H9 (cell line): ENCODE measurements around the gene ADGRL2. TPM values are rescaled to one million over a fixed set of nuclear protein-coding genes. Genes with fewer than 3 reads are reported as not detected.

Source experiments
- DNase-seq: peaks from one replicate; pipeline ENCODE4 v3.0.0-alpha.2; 2017
- H2AFZ ChIP-seq: one replicate; pipeline ENCODE4 v1.6.1; 2013; ENCODE audit warnings: mild to moderate bottlenecking, low read length, control low read depth, moderate library complexity
- H2AK5ac ChIP-seq: 2 replicates; pipeline ENCODE4 v1.6.1; 2013; ENCODE audit warnings: low read length, control low read depth, mixed read lengths; ENCODE audit not compliant: insufficient read length
- H2BK120ac ChIP-seq: one replicate; pipeline ENCODE4 v1.6.1; 2013; ENCODE audit warnings: low read depth, mild to moderate bottlenecking, low read length, control low read depth, inconsistent platforms; ENCODE audit not compliant: poor library complexity, severe bottlenecking
- H2BK12ac ChIP-seq: 2 replicates; pipeline ENCODE4 v1.6.1; 2013; ENCODE audit warnings: low read length, control low read depth, mixed read lengths, low read depth; ENCODE audit not compliant: insufficient read length
- H2BK15ac ChIP-seq: 2 replicates; pipeline ENCODE4 v1.6.1; 2013; ENCODE audit warnings: low read depth, low read length, control low read depth
- H2BK20ac ChIP-seq: one replicate; pipeline ENCODE4 v1.6.1; 2013; ENCODE audit warnings: low read depth, mild to moderate bottlenecking, low read length, control low read depth, inconsistent platforms; ENCODE audit not compliant: poor library complexity, severe bottlenecking
- H2BK5ac ChIP-seq: 2 replicates; pipeline ENCODE4 v1.6.1; 2013; ENCODE audit warnings: low read length, control low read depth, mixed read lengths; ENCODE audit not compliant: insufficient read length
- H3K14ac ChIP-seq: 2 replicates; pipeline ENCODE4 v1.6.1; 2013; ENCODE audit warnings: low read length, control low read depth; ENCODE audit not compliant: insufficient read depth
- H3K18ac ChIP-seq: 2 replicates; pipeline ENCODE4 v1.6.1; 2013; ENCODE audit warnings: low read depth, mild to moderate bottlenecking, mixed read lengths, low read length, control low read depth; ENCODE audit not compliant: insufficient read length
- H3K23ac ChIP-seq: 2 replicates; pipeline ENCODE4 v1.6.1; 2013; ENCODE audit warnings: low read length, control low read depth, mixed read lengths, low read depth; ENCODE audit not compliant: insufficient read length
- H3K23me2 ChIP-seq: 2 replicates; pipeline ENCODE4 v1.6.1; 2013; ENCODE audit warnings: low read depth, mild to moderate bottlenecking, mixed read lengths, low read length, control low read depth; ENCODE audit not compliant: insufficient read length, poor library complexity, severe bottlenecking
- H3K27ac ChIP-seq: 2 replicates; pipeline ENCODE4 v1.5.1; 2013; ENCODE audit warnings: low read length, control low read depth, mixed read lengths, low read depth; ENCODE audit not compliant: insufficient read length
- H3K27me3 ChIP-seq: 2 replicates; pipeline ENCODE4 v1.6.1; 2013; ENCODE audit warnings: low read length, control low read depth, inconsistent platforms; ENCODE audit not compliant: insufficient read depth
- H3K4ac ChIP-seq: 2 replicates; pipeline ENCODE4 v1.6.1; 2013; ENCODE audit warnings: low read depth, mild to moderate bottlenecking, control low read depth, inconsistent platforms, low read length, moderate library complexity
- H3K4me1 ChIP-seq: 2 replicates; pipeline ENCODE4 v1.6.1; 2013; ENCODE audit warnings: low read length, control low read depth, inconsistent platforms; ENCODE audit not compliant: insufficient read depth
- H3K4me2 ChIP-seq: 2 replicates; pipeline ENCODE4 v1.6.1; 2013; ENCODE audit warnings: low read length, control low read depth, mixed read lengths; ENCODE audit not compliant: insufficient read length, insufficient read depth
- H3K56ac ChIP-seq: 2 replicates; pipeline ENCODE4 v1.6.1; 2013; ENCODE audit warnings: low read depth, mild to moderate bottlenecking, mixed read lengths, low read length, control low read depth; ENCODE audit not compliant: insufficient read length
- H3K79me1 ChIP-seq: 2 replicates; pipeline ENCODE4 v1.6.1; 2013; ENCODE audit warnings: low read depth, mild to moderate bottlenecking, moderate library complexity, low read length, control low read depth, inconsistent platforms; ENCODE audit not compliant: insufficient read depth, poor library complexity, severe bottlenecking
- H3K79me2 ChIP-seq: 2 replicates; pipeline ENCODE4 v1.6.1; 2013; ENCODE audit warnings: low read length, control low read depth, inconsistent platforms; ENCODE audit not compliant: insufficient read depth
- H3K9ac ChIP-seq: 2 replicates; pipeline ENCODE4 v1.6.1; 2013; ENCODE audit warnings: low read length, control low read depth, mixed read lengths; ENCODE audit not compliant: insufficient read length; ENCODE audit errors: extremely low read depth
- H3K9me3 ChIP-seq: one replicate; pipeline ENCODE4 v1.6.1; 2013; ENCODE audit warnings: low read depth, low read length, inconsistent platforms; ENCODE audit not compliant: control insufficient read depth
- H3T11ph ChIP-seq: one replicate; pipeline ENCODE4 v1.6.1; 2013; ENCODE audit warnings: mild to moderate bottlenecking, low read length, control low read depth, inconsistent platforms
- H4K20me1 ChIP-seq: one replicate; pipeline ENCODE4 v1.6.1; 2013; ENCODE audit not compliant: control insufficient read depth, insufficient read length, insufficient read depth
- H4K5ac ChIP-seq: 2 replicates; pipeline ENCODE4 v1.6.1; 2013; ENCODE audit warnings: low read depth, mild to moderate bottlenecking, mixed read lengths, low read length, control low read depth; ENCODE audit not compliant: insufficient read length
- H4K8ac ChIP-seq: replicated peaks from 2 replicates; pipeline ENCODE4 v1.6.1; 2013; ENCODE audit warnings: low read length, control low read depth, mixed read lengths, low read depth; ENCODE audit not compliant: insufficient read length
- H4K91ac ChIP-seq: 2 replicates; pipeline ENCODE4 v1.6.1; 2013; ENCODE audit warnings: low read depth, mild to moderate bottlenecking, moderate library complexity, mixed read lengths, low read length, control low read depth; ENCODE audit not compliant: insufficient read length
- H3K27ac Mint-ChIP-seq, 3 experiments: 2 replicates in 2 of 3; 3 replicates in 1 of 3; pipeline ENCODE4 v1.8.0; 2020 to 2021; ENCODE audit warnings: mixed read lengths in 3 of 3, mild to moderate bottlenecking in 1 of 3, moderate library complexity in 1 of 3
- H3K27me3 Mint-ChIP-seq: 2 replicates; pipeline ENCODE4 v1.8.0; 2021; ENCODE audit warnings: low read depth, mild to moderate bottlenecking, moderate library complexity, mixed read lengths
- H3K36me3 Mint-ChIP-seq, 3 experiments: 2 replicates in 2 of 3; 3 replicates in 1 of 3; pipeline ENCODE4 v1.8.0; 2020 to 2021; ENCODE audit warnings: low read depth in 3 of 3, mixed read lengths in 3 of 3; ENCODE audit not compliant: insufficient read depth in 1 of 3
- H3K4me1 Mint-ChIP-seq, 2 experiments: 2 replicates each; pipeline ENCODE4 v1.8.0; 2020; ENCODE audit warnings: mixed read lengths in 2 of 2
- H3K4me3 Mint-ChIP-seq, 2 experiments: 2 replicates in 1 of 2; 3 replicates in 1 of 2; pipeline ENCODE4 v1.8.0; 2020 to 2021; ENCODE audit warnings: mild to moderate bottlenecking in 2 of 2, mixed read lengths in 2 of 2, moderate library complexity in 1 of 2
- H3K9me3 Mint-ChIP-seq, 2 experiments: 2 replicates in 1 of 2; 3 replicates in 1 of 2; pipeline ENCODE4 v1.8.0; 2020; ENCODE audit warnings: mild to moderate bottlenecking in 2 of 2, mixed read lengths in 2 of 2, moderate library complexity in 1 of 2
- WGBS: extraction: QIAGEN DNeasy Blood & Tissue Kit; methylation state at CpG from one replicate; pipeline ENCODE4 v1.1.7; 2013; ENCODE audit warnings: missing lambda C conversion rate, low lambda C conversion rate, mixed read lengths; ENCODE audit not compliant: insufficient read length; ENCODE audit errors: extremely low coverage; 5-methylcytosine and 5-hydroxymethylcytosine counted together
- total RNA-seq: library from RNA; stranded (reverse); gene quantifications from 2 replicates; pipeline ENCODE4 v1.2.1, GENCODE V29; 2021
- TF ChIP-seq, protein P1 (sequence below): fragments of 200-600 bp; sonication (generic); conservative IDR thresholded peaks from 3 replicates; pipeline ENCODE4 v1.8.0; 2021; ENCODE audit warnings: antibody characterized with exemption, mild to moderate bottlenecking

The ADGRL2 gene
- total RNA-seq, 1 experiment from 2014 or later, result 119 TPM

DNA sequence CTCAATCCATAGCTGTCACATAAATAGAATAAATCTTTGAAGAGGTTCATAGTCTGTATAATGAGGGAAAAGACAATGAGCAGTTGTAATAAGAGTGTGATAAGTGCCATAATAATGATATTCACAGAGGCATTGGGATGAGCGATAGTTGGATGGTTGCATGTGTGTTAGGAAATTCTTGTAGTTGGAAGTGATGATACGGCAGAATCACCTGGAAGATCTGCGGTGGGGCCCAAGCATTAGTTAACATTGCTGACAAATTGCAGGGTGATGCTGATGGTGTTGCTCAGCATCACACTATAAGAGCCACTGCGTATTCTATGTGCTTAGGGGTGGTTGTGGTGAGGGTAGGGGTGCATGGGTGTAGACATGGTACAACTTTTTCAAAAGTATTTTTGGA is 41.1 kb downstream of the ADGRL2 start:
- Histone ChIP-seq H4K20me1 (no peaks in the 10 kb centered on the region), H3K56ac (no peak overlapping the region), H2BK15ac (no peak overlapping the region), H3K27me3 (no peaks in the 10 kb centered on the region), H3K23ac (no peak overlapping the region), H2BK20ac (no peak overlapping the region), H2AFZ (no peak overlapping the region), H3K4me1 (no peaks in the 10 kb centered on the region), H4K91ac (no peak overlapping the region), H3K27ac (no peak overlapping the region), H3K23me2 (no peaks in the 10 kb centered on the region), H3K14ac (no peak overlapping the region), H3K79me2 (0 out of 2 replicates have a peak, but pooled peaks cover 2% of the 10 kb centered on the region), H3K4ac (no peak overlapping the region), H2BK120ac (no peak overlapping the region), H3K4me2 (no peak overlapping the region), H4K8ac (no peak overlapping the region), H3K9ac (no peak overlapping the region), H2BK5ac (no peak overlapping the region), H4K5ac (no peak overlapping the region), H3T11ph (no peak overlapping the region), H3K9me3 (no peaks in the 10 kb centered on the region), H3K18ac (no peak overlapping the region), H2BK12ac (no peak overlapping the region), H2AK5ac (no peak overlapping the region), H3K79me1 (peaks cover 2% of the 10 kb centered on the region)
- Mint-ChIP-seq H3K27ac (peak overlapping the region in 1 of 3 experiments; percentile 18; a peak in 3 of 7 replicates), H3K27me3 (no peaks in the 10 kb centered on the region), H3K36me3 (peaks cover 16 to 53% (median 39%) of the 10 kb centered on the region in 3 experiments), H3K4me3 (no peak overlapping the region), H3K4me1 (peaks cover 8 to 9% of the 10 kb centered on the region in 2 experiments), H3K9me3 (no peaks in the 10 kb centered on the region)
- DNase-seq, result no peak
- WGBS, result no CpG with 5 or more reads among the region's 4 CpGs
- TF ChIP-seq, protein P1, sequence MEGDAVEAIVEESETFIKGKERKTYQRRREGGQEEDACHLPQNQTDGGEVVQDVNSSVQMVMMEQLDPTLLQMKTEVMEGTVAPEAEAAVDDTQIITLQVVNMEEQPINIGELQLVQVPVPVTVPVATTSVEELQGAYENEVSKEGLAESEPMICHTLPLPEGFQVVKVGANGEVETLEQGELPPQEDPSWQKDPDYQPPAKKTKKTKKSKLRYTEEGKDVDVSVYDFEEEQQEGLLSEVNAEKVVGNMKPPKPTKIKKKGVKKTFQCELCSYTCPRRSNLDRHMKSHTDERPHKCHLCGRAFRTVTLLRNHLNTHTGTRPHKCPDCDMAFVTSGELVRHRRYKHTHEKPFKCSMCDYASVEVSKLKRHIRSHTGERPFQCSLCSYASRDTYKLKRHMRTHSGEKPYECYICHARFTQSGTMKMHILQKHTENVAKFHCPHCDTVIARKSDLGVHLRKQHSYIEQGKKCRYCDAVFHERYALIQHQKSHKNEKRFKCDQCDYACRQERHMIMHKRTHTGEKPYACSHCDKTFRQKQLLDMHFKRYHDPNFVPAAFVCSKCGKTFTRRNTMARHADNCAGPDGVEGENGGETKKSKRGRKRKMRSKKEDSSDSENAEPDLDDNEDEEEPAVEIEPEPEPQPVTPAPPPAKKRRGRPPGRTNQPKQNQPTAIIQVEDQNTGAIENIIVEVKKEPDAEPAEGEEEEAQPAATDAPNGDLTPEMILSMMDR, result no peak
